ENCODE measurements around the gene LCNL1.

GRCh38 chr9:136975644-136976043 is 7.1 kb upstream of the LCNL1 start:
- TF ChIP-seq EZH2 (IDR thresholded peaks at IDR 0.05) (no peak), POLR2AphosphoS5 (IDR thresholded peaks at IDR 0.05; ENCODE audit: borderline replicate concordance, low read depth, low read length) (no peak), FOXP2 (optimal IDR thresholded peaks at IDR 0.05; ENCODE audit: control extremely low read depth, extremely low read length, insufficient read depth) (no peak)
